WI38 (cell line): ENCODE measurements around the gene ABHD17A.
"Not testable (repeated sequence)": the region's sequence is repeated elsewhere in the genome, so short reads cannot be mapped to it uniquely, and the experiment has no call there.

Source experiments
- H3K4me3 ChIP-seq: 2 replicates; pipeline ENCODE4 v1.5.1; 2011; ENCODE audit warnings: low read depth, mild to moderate bottlenecking, control low read depth, low read length
- CTCF ChIP-seq: IDR thresholded peaks from 2 replicates; pipeline ENCODE4 v1.5.1; 2012; ENCODE audit warnings: low read depth, mild to moderate bottlenecking, control low read depth, low read length

The ABHD17A gene

GRCh38 chr19:1904860-1905109 lies 19.5 kb upstream of the ABHD17A start:
- no peak overlapping the region for H3K4me3 ChIP-seq
- TF ChIP-seq CTCF = no peak

- H3K4me3 ChIP-seq = no peak overlapping the region
- TF ChIP-seq CTCF = no peak
Measured at GRCh38 chr19:1902923-1903322, 17.6 kb upstream of the ABHD17A start.

- TF ChIP-seq CTCF = no peak
- H3K4me3 ChIP-seq = no peak overlapping the region
Measured at GRCh38 chr19:1901940-1902404, 16.7 kb upstream of the ABHD17A start.

GRCh38 chr19:1896508-1896907 lies 11.2 kb upstream of the ABHD17A start:
- no peak overlapping the region for H3K4me3 ChIP-seq
- no peak for TF ChIP-seq CTCF

GRCh38 chr19:1893791-1894190 lies 8.5 kb upstream of the ABHD17A start:
- TF ChIP-seq CTCF = no peak
- H3K4me3 ChIP-seq = no peak overlapping the region

- H3K4me3 ChIP-seq = no peak overlapping the region
- TF ChIP-seq CTCF = no peak
Measured at GRCh38 chr19:1889907-1890306, 4.6 kb upstream of the ABHD17A start.

- no peak for TF ChIP-seq CTCF
- no peak overlapping the region for H3K4me3 ChIP-seq
Measured at GRCh38 chr19:1888385-1888784, 3.1 kb upstream of the ABHD17A start.

GRCh38 chr19:1886360-1886759 lies 1.1 kb upstream of the ABHD17A start:
- not testable (repeated sequence) for H3K4me3 ChIP-seq
